Vagina (tissue), 2 donors: ENCODE results near the gene RNU6-1.

Experiments
- CTCF ChIP-seq, 3 experiments: fragments of 450-650 bp in 2 of 3; fragments of 200-600 bp in 1 of 3; sonication (generic) in 1 of 3; IDR thresholded peaks; one replicate each; pipeline ENCODE4 v1.5.1; 2017 to 2019; ENCODE audit warnings: antibody characterized with exemption in 3 of 3, mild to moderate bottlenecking in 2 of 3, moderate library complexity in 2 of 3
- POLR2A ChIP-seq, 2 donors: fragments of 450-650 bp; IDR thresholded peaks; one replicate each; pipeline ENCODE4 v1.6.1; 2017; ENCODE audit warnings: antibody characterized with exemption in 2 of 2, mild to moderate bottlenecking in 2 of 2, moderate library complexity in 2 of 2
- POLR2AphosphoS5 ChIP-seq, 2 donors: sonication (generic); formaldehyde crosslinking; IDR thresholded peaks; one replicate each; pipeline ENCODE4 v1.9.0; 2017; ENCODE audit warnings: antibody characterized with exemption in 2 of 2, mild to moderate bottlenecking in 2 of 2, low read depth in 1 of 2; ENCODE audit not compliant: insufficient read depth in 1 of 2

GRCh38 chr15:67843571-67844387 is 3.9 kb upstream of the RNU6-1 start:
- TF ChIP-seq CTCF (IDR thresholded peaks at IDR 0.05) (no peak), POLR2A (IDR thresholded peaks at IDR 0.05) (no peak), POLR2AphosphoS5 (IDR thresholded peaks at IDR 0.05; ENCODE audit: insufficient read depth in 1 of 2, low read depth in 1 of 2) (peak in 1 of 2 donors; percentile 43)
